MCF 10A (cell line): ENCODE results near the gene ADARB2. TPM values are rescaled to one million over a fixed set of nuclear protein-coding genes. Genes with fewer than 3 reads are reported as not detected.

Source experiments
- BruUV-seq: library from RNA; stranded (reverse); fragments of 400-500 nt; replicated peaks from 2 replicates; lab custom pipeline; 2021; lab: Mats Ljungman, UMichigan
- CTCF ChIA-PET: fragments of 300-600 bp; sonication (Branson Sonifier 250); formaldehyde crosslinking; extraction: SDS; loops from one replicate; lab custom pipeline; 2021; ENCODE audit warnings: antibody characterized with exemption, inconsistent platforms; lab: Yijun Ruan, JAX
- POLR2A ChIA-PET: fragments of 300-600, 350-650 bp; sonication (Branson Sonifier 250); formaldehyde crosslinking; extraction: SDS; loops from one replicate; lab custom pipeline; 2020; ENCODE audit warnings: antibody characterized with exemption, inconsistent platforms; lab: Yijun Ruan, JAX
- DNase-seq: peaks from one replicate; pipeline ENCODE4 v3.0.0-alpha.2; 2018; ENCODE audit not compliant: unreplicated experiment
- H3K27ac Mint-ChIP-seq: one replicate; pipeline ENCODE4 v1.8.0; 2022; ENCODE audit warnings: mild to moderate bottlenecking, low read depth, mixed read lengths; ENCODE audit not compliant: unreplicated experiment
- H3K27me3 Mint-ChIP-seq: one replicate; pipeline ENCODE4 v1.8.0; 2022; ENCODE audit warnings: mixed read lengths; ENCODE audit not compliant: insufficient read depth, unreplicated experiment
- H3K36me3 Mint-ChIP-seq: one replicate; pipeline ENCODE4 v1.8.0; 2022; ENCODE audit warnings: mild to moderate bottlenecking, moderate library complexity, mixed read lengths; ENCODE audit not compliant: insufficient read depth, unreplicated experiment
- H3K4me1 Mint-ChIP-seq: one replicate; pipeline ENCODE4 v1.8.0; 2022; ENCODE audit warnings: mixed read lengths; ENCODE audit not compliant: insufficient read depth, unreplicated experiment
- H3K4me3 Mint-ChIP-seq: one replicate; pipeline ENCODE4 v1.8.0; 2022; ENCODE audit warnings: mild to moderate bottlenecking, moderate library complexity, mixed read lengths; ENCODE audit not compliant: unreplicated experiment
- H3K9me3 Mint-ChIP-seq: one replicate; pipeline ENCODE4 v1.8.0; 2022; ENCODE audit warnings: mixed read lengths; ENCODE audit not compliant: unreplicated experiment
- CTCF ChIP-seq: fragments of 200-600 bp; IDR thresholded peaks from one replicate; pipeline ENCODE4 v1.8.0; 2022; ENCODE audit warnings: antibody characterized with exemption, mild to moderate bottlenecking; ENCODE audit not compliant: unreplicated experiment
- intact Hi-C: fragments of 100-400 bp; cut with micrococcal nuclease; formaldehyde crosslinking; loops from 2 replicates; pipeline ENCODE4 v1.14.1; 2022
- total RNA-seq: library from RNA; stranded (reverse); gene quantifications from 2 replicates; pipeline ENCODE4 v1.2.3, GENCODE V29; 2022

The ADARB2 gene
- total RNA-seq, 1 experiment from 2014 or later = 0.96 TPM

- POLR2A ChIA-PET = interaction anchor here (0.5 to 1.4 kb wide), 2 partner anchors 8 to 124 kb away, joined by 3 to 4 read pairs; no protein-coding TSS in a partner anchor
- DNase-seq = no peak
- Mint-ChIP-seq H3K4me1 (no peaks in the 10 kb centered on the region), H3K9me3 (peaks cover under 1% of the 10 kb centered on the region), H3K27me3 (no peaks in the 10 kb centered on the region), H3K4me3 (no peak overlapping the region), H3K36me3 (no peaks in the 10 kb centered on the region), H3K27ac (no peak overlapping the region)
- CTCF ChIA-PET = no interaction called here
- TF ChIP-seq CTCF = no peak
- BruUV-seq = no TSS peak
- intact Hi-C loops = no loop called here
Measured at GRCh38 chr10:1613511-1613910, 123.8 kb downstream of the ADARB2 start.

GRCh38 chr10:1612908-1613307, 124.4 kb downstream of the ADARB2 start:
- H3K27me3 Mint-ChIP-seq = no peaks in the 10 kb centered on the region
- no peak overlapping the region for H3K27ac Mint-ChIP-seq
- no peak overlapping the region for H3K4me3 Mint-ChIP-seq
- no peak for DNase-seq
- H3K36me3 Mint-ChIP-seq = no peaks in the 10 kb centered on the region
- H3K9me3 Mint-ChIP-seq = no peaks in the 10 kb centered on the region
- BruUV-seq = no TSS peak
- CTCF ChIA-PET = interaction anchor here (0.6 kb wide), 2 partner anchors 16 to 67 kb away, joined by 3 to 4 read pairs; no protein-coding TSS in a partner anchor
- no peak for TF ChIP-seq CTCF
- intact Hi-C loops = no loop called here
- no peaks in the 10 kb centered on the region for H3K4me1 Mint-ChIP-seq
- POLR2A ChIA-PET = interaction anchor here (0.5 kb wide), 1 partner anchor 1108 kb away, joined by 3 read pairs; no protein-coding TSS in a partner anchor

GRCh38 chr10:1611936-1612550, 125.3 kb downstream of the ADARB2 start:
- no peak overlapping the region for H3K4me3 Mint-ChIP-seq
- BruUV-seq = no TSS peak
- CTCF ChIA-PET = interaction anchor here (0.6 to 0.9 kb wide), 3 partner anchors 356 to 1431 kb away, joined by 3 read pairs; no protein-coding TSS in a partner anchor

More at GRCh38 chr10:1611936-1612550, 125.3 kb downstream of the ADARB2 start:
- H3K27me3 Mint-ChIP-seq = no peaks in the 10 kb centered on the region
- no peak overlapping the region for H3K27ac Mint-ChIP-seq
- DNase-seq = no peak
- intact Hi-C loops = no loop called here
- H3K36me3 Mint-ChIP-seq = no peaks in the 10 kb centered on the region
- no peaks in the 10 kb centered on the region for H3K4me1 Mint-ChIP-seq
- POLR2A ChIA-PET = interaction anchor here (0.8 kb wide), 1 partner anchor 12 kb away, joined by 3 read pairs; no protein-coding TSS in a partner anchor
- no peaks in the 10 kb centered on the region for H3K9me3 Mint-ChIP-seq
- TF ChIP-seq CTCF = no peak
